GM21381 (cell line): Measurements from ENCODE around the gene TSG101.

Experiments used
- ATAC-seq: cut with Tn5 transposase; IDR thresholded peaks from one replicate; pipeline ENCODE4 v1.9.1; 2021; ENCODE audit warnings: mild to moderate bottlenecking, moderate library complexity; ENCODE audit not compliant: unreplicated experiment

The TSG101 gene

GRCh38 chr11:18526521-18527296 lies at the start of gene TSG101:
TSS of gene TSG101 (minus strand) at chr11:18526942. CDS start at chr11:18526816, 126 bp downstream.
- peak; percentile 94 for ATAC-seq

GRCh38 chr11:18575361-18575760 lies 48.6 kb upstream of the TSG101 start:
- ATAC-seq, result no peak

- no peak for ATAC-seq
Measured at GRCh38 chr11:18567081-18567480, 40.3 kb upstream of the TSG101 start.

GRCh38 chr11:18566406-18566805 lies 39.7 kb upstream of the TSG101 start:
- ATAC-seq, result no peak

GRCh38 chr11:18564149-18564548 lies 37.4 kb upstream of the TSG101 start:
- ATAC-seq, result no peak

GRCh38 chr11:18563090-18563730 lies 36.5 kb upstream of the TSG101 start:
- ATAC-seq, result no peak

GRCh38 chr11:18548001-18548400 lies 21.3 kb upstream of the TSG101 start:
- ATAC-seq, result no peak

GRCh38 chr11:18540207-18541009 lies 13.7 kb upstream of the TSG101 start:
- no peak for ATAC-seq

- no peak for ATAC-seq
Measured at GRCh38 chr11:18536209-18536608, 9.5 kb upstream of the TSG101 start.

GRCh38 chr11:18534245-18534644 lies 7.5 kb upstream of the TSG101 start:
- ATAC-seq, result no peak

GRCh38 chr11:18533365-18533764 lies 6.6 kb upstream of the TSG101 start:
- no peak for ATAC-seq

- no peak for ATAC-seq
Measured at GRCh38 chr11:18527512-18527911, 770 bp upstream of the TSG101 start.

- no peak for ATAC-seq
Measured at GRCh38 chr11:18526130-18526520, 617 bp downstream of the TSG101 start.

GRCh38 chr11:18524248-18524647 lies 2.5 kb downstream of the TSG101 start:
- ATAC-seq, result no peak

- ATAC-seq, result no peak
Measured at GRCh38 chr11:18523084-18523483, 3.7 kb downstream of the TSG101 start.

- no peak for ATAC-seq
Measured at GRCh38 chr11:18522388-18522787, 4.4 kb downstream of the TSG101 start.

GRCh38 chr11:18521122-18521521 lies 5.6 kb downstream of the TSG101 start:
- no peak for ATAC-seq

GRCh38 chr11:18502352-18502751 lies 24.4 kb downstream of the TSG101 start:
- no peak for ATAC-seq

- no peak for ATAC-seq
Measured at GRCh38 chr11:18501629-18502028, 25.1 kb downstream of the TSG101 start.

GRCh38 chr11:18498039-18498438 lies 28.7 kb downstream of the TSG101 start:
- ATAC-seq, result no peak

GRCh38 chr11:18495703-18496102 lies 31.0 kb downstream of the TSG101 start:
- no peak for ATAC-seq

- ATAC-seq, result no peak
Measured at GRCh38 chr11:18495271-18495670, 31.5 kb downstream of the TSG101 start.
